ENCODE results near the gene MEX3C.

Gene MEX3C

DNA sequence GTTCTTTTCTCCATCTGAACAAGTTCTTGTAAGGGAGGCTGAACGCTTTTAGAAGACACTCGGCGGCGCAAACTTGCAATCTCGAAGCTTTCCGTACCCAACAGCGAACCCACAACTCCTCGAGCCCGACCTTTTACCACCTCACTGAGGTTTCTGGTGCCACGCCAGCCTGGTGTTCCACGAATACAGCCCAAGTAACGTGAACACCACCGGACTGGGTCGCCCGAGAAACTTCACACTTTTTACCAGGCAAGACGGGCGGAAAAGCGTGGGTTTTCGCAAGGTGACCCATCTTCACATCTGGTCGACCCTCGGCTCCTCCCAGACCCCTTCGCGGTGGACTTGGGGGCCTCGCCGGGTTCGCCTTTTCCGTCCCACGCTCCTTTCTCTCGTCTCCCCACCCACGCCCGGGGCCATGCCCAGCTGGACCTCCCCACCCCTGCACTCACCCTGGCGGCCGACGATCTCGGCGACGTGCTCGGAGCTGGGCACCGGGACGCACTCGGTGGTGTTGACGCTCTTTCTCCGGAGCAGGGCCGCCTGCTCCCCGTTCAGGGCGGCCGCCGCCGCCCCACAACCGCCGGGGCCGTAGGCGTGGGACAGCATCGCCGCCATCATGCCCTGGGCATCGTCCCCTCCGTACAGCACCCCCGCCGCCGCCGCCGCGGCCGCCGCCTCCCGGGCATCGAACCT lies 1.2 kb downstream of the MEX3C start:
- TF ChIP-seq, protein P1, sequence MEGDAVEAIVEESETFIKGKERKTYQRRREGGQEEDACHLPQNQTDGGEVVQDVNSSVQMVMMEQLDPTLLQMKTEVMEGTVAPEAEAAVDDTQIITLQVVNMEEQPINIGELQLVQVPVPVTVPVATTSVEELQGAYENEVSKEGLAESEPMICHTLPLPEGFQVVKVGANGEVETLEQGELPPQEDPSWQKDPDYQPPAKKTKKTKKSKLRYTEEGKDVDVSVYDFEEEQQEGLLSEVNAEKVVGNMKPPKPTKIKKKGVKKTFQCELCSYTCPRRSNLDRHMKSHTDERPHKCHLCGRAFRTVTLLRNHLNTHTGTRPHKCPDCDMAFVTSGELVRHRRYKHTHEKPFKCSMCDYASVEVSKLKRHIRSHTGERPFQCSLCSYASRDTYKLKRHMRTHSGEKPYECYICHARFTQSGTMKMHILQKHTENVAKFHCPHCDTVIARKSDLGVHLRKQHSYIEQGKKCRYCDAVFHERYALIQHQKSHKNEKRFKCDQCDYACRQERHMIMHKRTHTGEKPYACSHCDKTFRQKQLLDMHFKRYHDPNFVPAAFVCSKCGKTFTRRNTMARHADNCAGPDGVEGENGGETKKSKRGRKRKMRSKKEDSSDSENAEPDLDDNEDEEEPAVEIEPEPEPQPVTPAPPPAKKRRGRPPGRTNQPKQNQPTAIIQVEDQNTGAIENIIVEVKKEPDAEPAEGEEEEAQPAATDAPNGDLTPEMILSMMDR (IDR thresholded peaks at IDR 0.05; ENCODE audit: insufficient read depth, low read length, poor library complexity, severe bottlenecking), result no peak
- TF ChIP-seq EZH2phosphoT487 (conservative IDR thresholded peaks at IDR 0.05; ENCODE audit: low read length), result no peak
- no peaks in the 10 kb centered on the region for H3K9me2 ChIP-seq (replicated peaks; ENCODE audit: insufficient read depth, low read length)
- H3K36me3 ChIP-seq (ENCODE audit: low read length), result no peaks in the 10 kb centered on the region
- H3K27me3 ChIP-seq (ENCODE audit: low read length), result no peaks in the 10 kb centered on the region
- H3K4me2 ChIP-seq (ENCODE audit: low read depth, low read length, poor library complexity, severe bottlenecking), result peak overlapping the region; percentile 75
- H4K20me1 ChIP-seq (ENCODE audit: low read depth, low read length), result peaks cover 15% of the 10 kb centered on the region; the same call in 1 of the 2 replicates
- H3K9me3 ChIP-seq (ENCODE audit: insufficient read depth, low read length), result no peaks in the 10 kb centered on the region
- H2AFZ ChIP-seq (ENCODE audit: low read depth, low read length, severe bottlenecking), result no peak overlapping the region
- H3K4me3 ChIP-seq (ENCODE audit: insufficient read depth, low read length, poor library complexity, severe bottlenecking), result peak overlapping the region; percentile 63
- peak overlapping the region; percentile 86 for H3K27ac ChIP-seq (ENCODE audit: low read depth, low read length)
- H3K79me2 ChIP-seq (ENCODE audit: insufficient read depth, low read length), result peaks cover 55% of the 10 kb centered on the region
- peak overlapping the region; percentile 73 for H3K9ac ChIP-seq (ENCODE audit: low read length)
- peaks cover 23% of the 10 kb centered on the region for H3F3A ChIP-seq (ENCODE audit: insufficient read depth)

GRCh38 chr18:51195451-51196117 lies 1.9 kb downstream of the MEX3C start:
- no peaks in the 10 kb centered on the region for H3K27me3 ChIP-seq (ENCODE audit: low read length)
- peak overlapping the region; percentile 75 for H3K4me2 ChIP-seq (ENCODE audit: low read depth, low read length, poor library complexity, severe bottlenecking)
- no peaks in the 10 kb centered on the region for H3K36me3 ChIP-seq (ENCODE audit: low read length)
- peaks cover 24% of the 10 kb centered on the region for H3F3A ChIP-seq (ENCODE audit: insufficient read depth)
- H3K9me3 ChIP-seq (ENCODE audit: insufficient read depth, low read length), result no peaks in the 10 kb centered on the region
- H3K9me2 ChIP-seq (replicated peaks; ENCODE audit: insufficient read depth, low read length), result no peaks in the 10 kb centered on the region
- peak overlapping the region; percentile 63 for H3K4me3 ChIP-seq (ENCODE audit: insufficient read depth, low read length, poor library complexity, severe bottlenecking)
- H3K9ac ChIP-seq (ENCODE audit: low read length), result peak overlapping the region; percentile 73
- no peak overlapping the region for H2AFZ ChIP-seq (ENCODE audit: low read depth, low read length, severe bottlenecking)
- H3K27ac ChIP-seq (ENCODE audit: low read depth, low read length), result peak overlapping the region; percentile 86
- peaks cover 62% of the 10 kb centered on the region for H3K79me2 ChIP-seq (ENCODE audit: insufficient read depth, low read length)
- H4K20me1 ChIP-seq (ENCODE audit: low read depth, low read length), result peaks cover 15% of the 10 kb centered on the region; the same call in 1 of the 2 replicates
- TF ChIP-seq EZH2phosphoT487 (conservative IDR thresholded peaks at IDR 0.05; ENCODE audit: low read length), result no peak
- TF ChIP-seq, protein P1 (IDR thresholded peaks at IDR 0.05; ENCODE audit: insufficient read depth, low read length, poor library complexity, severe bottlenecking), result no peak

- Histone ChIP-seq H3K27me3 (ENCODE audit: low read length) (no peaks in the 10 kb centered on the region), H3K79me2 (ENCODE audit: insufficient read depth, low read length) (peaks cover 67% of the 10 kb centered on the region), H3K36me3 (ENCODE audit: low read length) (no peaks in the 10 kb centered on the region), H4K20me1 (ENCODE audit: low read depth, low read length) (peaks cover 15% of the 10 kb centered on the region; the same call in 1 of the 2 replicates), H3K27ac (ENCODE audit: low read depth, low read length) (peak overlapping the region; percentile 86), H3K4me3 (ENCODE audit: insufficient read depth, low read length, poor library complexity, severe bottlenecking) (peak overlapping the region; percentile 63), H3K4me2 (ENCODE audit: low read depth, low read length, poor library complexity, severe bottlenecking) (peak overlapping the region; percentile 75), H3K9ac (ENCODE audit: low read length) (peak overlapping the region; percentile 73), H3F3A (ENCODE audit: insufficient read depth) (peaks cover 28% of the 10 kb centered on the region), H3K9me3 (ENCODE audit: insufficient read depth, low read length) (no peaks in the 10 kb centered on the region), H2AFZ (ENCODE audit: low read depth, low read length, severe bottlenecking) (no peak overlapping the region), H3K9me2 (replicated peaks; ENCODE audit: insufficient read depth, low read length) (no peaks in the 10 kb centered on the region)
- TF ChIP-seq EZH2phosphoT487 (conservative IDR thresholded peaks at IDR 0.05; ENCODE audit: low read length), result no peak
- TF ChIP-seq, protein P1 (IDR thresholded peaks at IDR 0.05; ENCODE audit: insufficient read depth, low read length, poor library complexity, severe bottlenecking), result no peak
Observed at GRCh38 chr18:51195086-51195450, 2.4 kb downstream of the MEX3C start.

All from SU-DHL-6 (cell line).